Aorta (tissue), 5 donors: ENCODE measurements around the gene PTCD1. TPM values are rescaled to one million over a fixed set of nuclear protein-coding genes. Genes with fewer than 3 reads are reported as not detected.

Experiments
- ATAC-seq: fragments of 200-7000 bp; cut with Tn5 transposase; one replicate; pipeline ENCODE4 v1.9.1; 2022; ENCODE audit warnings: moderate library complexity; ENCODE audit not compliant: low FRiP score
- DNase-seq, 2 donors: peaks; one replicate each; pipeline ENCODE4 v3.0.0-alpha.2; 2020
- H3K27ac ChIP-seq, 2 donors: one replicate each; pipeline ENCODE4 v1.5.1; 2013; ENCODE audit warnings: low read length in 2 of 2, mild to moderate bottlenecking in 2 of 2, moderate library complexity in 2 of 2, control low read depth in 1 of 2, inconsistent platforms in 1 of 2, low read depth in 1 of 2
- H3K27me3 ChIP-seq, 2 donors: one replicate each; pipeline ENCODE4 v1.6.1; 2013; ENCODE audit warnings: control low read depth in 1 of 2, low read length in 1 of 2, mild to moderate bottlenecking in 1 of 2, moderate library complexity in 1 of 2; ENCODE audit not compliant: insufficient read depth in 2 of 2, control insufficient read depth in 1 of 2
- H3K36me3 ChIP-seq, 2 donors: one replicate each; pipeline ENCODE4 v1.6.1; 2013; ENCODE audit warnings: control low read depth in 1 of 2, low read length in 1 of 2, mild to moderate bottlenecking in 1 of 2; ENCODE audit not compliant: insufficient read depth in 2 of 2, control insufficient read depth in 1 of 2
- H3K4me1 ChIP-seq, 2 donors: one replicate each; pipeline ENCODE4 v1.6.1; 2013; ENCODE audit warnings: low read length in 2 of 2, control low read depth in 1 of 2, mild to moderate bottlenecking in 1 of 2, moderate library complexity in 1 of 2; ENCODE audit not compliant: insufficient read depth in 2 of 2, control insufficient read depth in 1 of 2
- H3K4me3 ChIP-seq, 2 donors: one replicate each; pipeline ENCODE4 v1.5.1; 2013; ENCODE audit warnings: low read length in 2 of 2, control low read depth in 1 of 2, mild to moderate bottlenecking in 1 of 2
- H3K9me3 ChIP-seq: one replicate; pipeline ENCODE4 v1.6.1; 2013; ENCODE audit warnings: mild to moderate bottlenecking, low read length; ENCODE audit not compliant: control insufficient read depth
- WGBS, 2 donors: extraction: QIAGEN DNeasy Blood & Tissue Kit; methylation state at CpG; one replicate each; pipeline ENCODE4 v1.1.7; 2013; 5-methylcytosine and 5-hydroxymethylcytosine counted together
- intact Hi-C, 2 donors: fragments of 100-400 bp; cut with DNase I; formaldehyde crosslinking; loops; one replicate each; pipeline versions ENCODE4 v1.14.2 to v1.15.0; 2022
- polyA plus RNA-seq, 2 donors: library from polyadenylated mRNA; stranded (reverse); fragments of 200-250 nt; gene quantifications; one replicate each; pipeline ENCODE4 v1.2.3, GENCODE V29; 2013
- total RNA-seq, 2 donors: library from RNA; stranded (reverse); fragmentation: NEBNext Ultra II Directional; extraction: Animal tissue kit (Norgen Biotek cat#: 25700); gene quantifications; one replicate each; pipeline ENCODE4 v1.2.1, GENCODE V29; 2021
- donor health status: healthy with polysubstance abuse.
- donor health status: Bipolar disorder and iron deficiency.
- donor health status: DM: no; HTN: no; CAD: no.
- donor health status: DM: no; HTN: no; CAD: no.
- donor health status: DM: yes; HTN: yes; CAD: no.

The PTCD1 gene
- total and polyA plus RNA-seq, 4 donors, result 0.63 to 6.0 (median 5.5) TPM

GRCh38 chr7:99409192-99409572 lies 29.4 kb downstream of the PTCD1 start:
- ATAC-seq, result no peak
- H3K4me1 ChIP-seq, result peaks cover 0 to 3% of the 10 kb centered on the region in 2 donors

GRCh38 chr7:99408379-99409191 lies 30.0 kb downstream of the PTCD1 start, which contains the start of the genes BUD31 and PDAP1:
Gene BUD31, plus strand, starts transcription at chr7:99408969. Its CDS starts 2,124 bp downstream, at chr7:99411093.
Gene PDAP1, minus strand, starts transcription at chr7:99408597. Its CDS starts 49 bp downstream, at chr7:99408548.
- no peaks in the 10 kb centered on the region for H3K9me3 ChIP-seq
- intact Hi-C loops, result loop anchor here in 1 of 2 donors (2.0 to 10.0 kb wide), 2 partner anchors 34 to 374 kb away; partner anchors contain the start of gene ARPC1B
- DNase-seq (peak; percentile 96 to 98), ATAC-seq (peak; percentile 98)
- H3K27me3 ChIP-seq, result no peaks in the 10 kb centered on the region
- H3K4me1 ChIP-seq, result peaks cover 0 to 3% of the 10 kb centered on the region in 2 donors
- peaks cover 3 to 7% of the 10 kb centered on the region in 2 donors for H3K36me3 ChIP-seq
- peak within 1 kb of the TSS; percentile 70 to 89 for H3K27ac ChIP-seq
- WGBS, 2 donors, result 0% methylated on average over 64 to 72 of the region's 72 CpGs
- H3K4me3 ChIP-seq, result peak within 1 kb of the TSS; percentile 67 to 73

More at GRCh38 chr7:99409192-99409572, 29.4 kb downstream of the PTCD1 start:
- 0 to 1% methylated on average over 18 of the region's 18 CpGs for WGBS, 2 donors
- intact Hi-C loops, result loop anchor here in 1 of 2 donors (2.0 to 10.0 kb wide), 2 partner anchors 34 to 374 kb away; partner anchors contain the start of gene ARPC1B
- Histone ChIP-seq H3K4me3 (peak overlapping the region; percentile 23 to 67), H3K9me3 (no peaks in the 10 kb centered on the region), H3K36me3 (peaks cover 3 to 7% of the 10 kb centered on the region in 2 donors), H3K27me3 (no peaks in the 10 kb centered on the region), H3K27ac (peak overlapping the region in 1 of 2 donors; percentile 33)
- DNase-seq, result no peak

- 0% methylated on average over 28 of the region's 28 CpGs for WGBS, 2 donors
- peak; percentile 86 to 94 for DNase-seq
Measured at GRCh38 chr7:99407872-99408378, 30.7 kb downstream of the PTCD1 start.

GRCh38 chr7:99406557-99406956 lies 32.0 kb downstream of the PTCD1 start:
- WGBS, 2 donors, result 80 to 81% methylated on average over 1 of the region's 1 CpG
- H3K27ac ChIP-seq, result no peak overlapping the region
- H3K27me3 ChIP-seq, result no peaks in the 10 kb centered on the region
- H3K36me3 ChIP-seq, result peaks cover 3% of the 10 kb centered on the region in 2 donors
- H3K9me3 ChIP-seq, result no peaks in the 10 kb centered on the region
- DNase-seq, result no peak
- H3K4me3 ChIP-seq, result no peak overlapping the region
- intact Hi-C loops, result loop anchor here in 1 of 2 donors (10.0 kb wide), 1 partner anchor 372 kb away; no protein-coding TSS in a partner anchor
- no peak for ATAC-seq
- H3K4me1 ChIP-seq, result peaks cover 0 to 3% of the 10 kb centered on the region in 2 donors

More at GRCh38 chr7:99407872-99408378, 30.7 kb downstream of the PTCD1 start:
- ATAC-seq, result peak; percentile 66
- intact Hi-C loops, result loop anchor here in 1 of 2 donors (2.0 to 10.0 kb wide), 2 partner anchors 33 to 373 kb away; partner anchors contain the start of gene ARPC1B
- Histone ChIP-seq H3K36me3 (peaks cover 3 to 7% of the 10 kb centered on the region in 2 donors), H3K4me1 (peaks cover 0 to 3% of the 10 kb centered on the region in 2 donors), H3K27ac (peak overlapping the region; percentile 70 to 89), H3K9me3 (no peaks in the 10 kb centered on the region), H3K4me3 (peak overlapping the region; percentile 61 to 73), H3K27me3 (no peaks in the 10 kb centered on the region)

GRCh38 chr7:99404977-99405320 lies 33.6 kb downstream of the PTCD1 start:
- no peak overlapping the region for H3K4me3 ChIP-seq
- H3K9me3 ChIP-seq, result no peaks in the 10 kb centered on the region
- no peak for DNase-seq
- H3K27me3 ChIP-seq, result no peaks in the 10 kb centered on the region
- 88 to 92% methylated on average over 10 of the region's 10 CpGs for WGBS, 2 donors
- peaks cover 6 to 9% of the 10 kb centered on the region in 2 donors for H3K36me3 ChIP-seq
- no peak overlapping the region for H3K27ac ChIP-seq
- intact Hi-C loops, result loop anchor here in 1 of 2 donors (10.0 kb wide), 1 partner anchor 370 kb away; no protein-coding TSS in a partner anchor
- no peak for ATAC-seq
- H3K4me1 ChIP-seq, result peaks cover 0 to 3% of the 10 kb centered on the region in 2 donors

GRCh38 chr7:99404235-99404976 lies 34.2 kb downstream of the PTCD1 start:
- Histone ChIP-seq H3K9me3 (no peaks in the 10 kb centered on the region), H3K27ac (no peak overlapping the region), H3K27me3 (no peaks in the 10 kb centered on the region), H3K4me3 (no peak overlapping the region), H3K36me3 (peaks cover 7 to 12% of the 10 kb centered on the region in 2 donors), H3K4me1 (no peaks in the 10 kb centered on the region)
- no peak for DNase-seq
- WGBS, 2 donors, result 77 to 78% methylated on average over 18 of the region's 18 CpGs
- intact Hi-C loops, result loop anchor here in 1 of 2 donors (10.0 kb wide), 1 partner anchor 370 kb away; no protein-coding TSS in a partner anchor
- no peak for ATAC-seq

- WGBS, 2 donors, result 88% methylated on average over 5 of the region's 5 CpGs
- Histone ChIP-seq H3K4me3 (no peak overlapping the region), H3K36me3 (peaks cover 7 to 12% of the 10 kb centered on the region in 2 donors), H3K4me1 (no peaks in the 10 kb centered on the region), H3K27ac (no peak overlapping the region), H3K9me3 (no peaks in the 10 kb centered on the region), H3K27me3 (no peaks in the 10 kb centered on the region)
- DNase-seq (no peak), ATAC-seq (no peak)
- intact Hi-C loops, result loop anchor here in 1 of 2 donors (10.0 kb wide), 1 partner anchor 369 kb away; no protein-coding TSS in a partner anchor
Measured at GRCh38 chr7:99403764-99404163, 34.8 kb downstream of the PTCD1 start.

- WGBS, 2 donors, result 94 to 97% methylated on average over 2 to 3 of the region's 3 CpGs
- no peak for DNase-seq
- Histone ChIP-seq H3K9me3 (no peaks in the 10 kb centered on the region), H3K4me1 (no peaks in the 10 kb centered on the region), H3K27me3 (no peaks in the 10 kb centered on the region), H3K36me3 (peaks cover 7 to 12% of the 10 kb centered on the region in 2 donors), H3K27ac (no peak overlapping the region), H3K4me3 (no peak overlapping the region)
- intact Hi-C loops, result loop anchor here in 1 of 2 donors (10.0 kb wide), 1 partner anchor 368 kb away; no protein-coding TSS in a partner anchor
- no peak for ATAC-seq
Measured at GRCh38 chr7:99402854-99403253, 35.7 kb downstream of the PTCD1 start.
